IMR-90 (cell line): ENCODE data around the gene ZNF813. TPM values are rescaled to one million over a fixed set of nuclear protein-coding genes. Genes with fewer than 3 reads are reported as not detected.

Source experiments
- ATAC-seq: fragments of 200-7000 bp; cut with Tn5 transposase; 2 replicates; pipeline ENCODE4 v1.9.1; 2020; ENCODE audit warnings: low read depth, mild to moderate bottlenecking, moderate library complexity
- BruUV-seq: library from RNA; stranded (reverse); fragments of 400-500 nt; replicated peaks from 2 replicates; lab custom pipeline; 2021; lab: Mats Ljungman, UMichigan
- CTCF ChIA-PET: fragments of 300-600 bp; formaldehyde crosslinking; extraction: SDS; loops from one replicate; lab custom pipeline; 2021; ENCODE audit warnings: antibody characterized with exemption; lab: Yijun Ruan, JAX
- POLR2A ChIA-PET: fragments of 300-600 bp; sonication (Branson Sonifier 250); formaldehyde crosslinking; loops from one replicate; lab custom pipeline; 2022; ENCODE audit warnings: antibody characterized with exemption; ENCODE audit not compliant: unreplicated experiment; lab: Charles Lee
- DNase-seq: peaks from one replicate; pipeline ENCODE4 v3.0.0; 2013
- H2AFZ ChIP-seq: replicated peaks from 2 replicates; pipeline ENCODE3; 2013; ENCODE audit warnings: low read length, mild to moderate bottlenecking; ENCODE audit not compliant: poor library complexity
- H2AK5ac ChIP-seq: 2 replicates; pipeline ENCODE4 v1.6.1; 2013; ENCODE audit warnings: low read depth, low read length, inconsistent platforms
- H2AK9ac ChIP-seq: replicated peaks from 2 replicates; pipeline ENCODE3; 2013; ENCODE audit warnings: mild to moderate bottlenecking, low read depth, low read length, moderate library complexity; ENCODE audit not compliant: poor library complexity
- H2BK120ac ChIP-seq: 2 replicates; pipeline ENCODE4 v1.6.1; 2013; ENCODE audit warnings: low read depth, low read length, inconsistent platforms
- H2BK15ac ChIP-seq: 3 replicates; pipeline ENCODE4 v1.6.1; 2013; ENCODE audit warnings: low read depth, low read length, inconsistent platforms
- H2BK20ac ChIP-seq: 2 replicates; pipeline ENCODE4 v1.6.1; 2013; ENCODE audit warnings: low read depth, mild to moderate bottlenecking, inconsistent platforms, low read length, moderate library complexity
- H2BK5ac ChIP-seq: 2 replicates; pipeline ENCODE4 v1.6.1; 2013; ENCODE audit warnings: mild to moderate bottlenecking, low read depth, low read length, inconsistent platforms; ENCODE audit not compliant: poor library complexity, severe bottlenecking
- H3K14ac ChIP-seq: replicated peaks from 2 replicates; pipeline ENCODE4 v1.6.1; 2013; ENCODE audit warnings: low read depth, low read length, inconsistent platforms
- H3K18ac ChIP-seq: 2 replicates; pipeline ENCODE4 v1.6.1; 2013; ENCODE audit warnings: low read depth, low read length, control low read depth
- H3K23ac ChIP-seq: 2 replicates; pipeline ENCODE4 v1.6.1; 2013; ENCODE audit warnings: low read depth, low read length, inconsistent platforms
- H3K27ac ChIP-seq: 2 replicates; pipeline ENCODE4 v1.5.1; 2013; ENCODE audit warnings: mild to moderate bottlenecking, control low read depth, low read length; ENCODE audit not compliant: insufficient read depth
- H3K27me3 ChIP-seq: 2 replicates; pipeline ENCODE4 v1.6.1; 2013; ENCODE audit warnings: low read length; ENCODE audit not compliant: control insufficient read depth, insufficient read depth
- H3K36me3 ChIP-seq: 2 replicates; pipeline ENCODE4 v1.6.1; 2013; ENCODE audit warnings: low read length, mixed read lengths; ENCODE audit not compliant: control insufficient read depth, insufficient read depth
- H3K4ac ChIP-seq: 2 replicates; pipeline ENCODE4 v1.6.1; 2013; ENCODE audit warnings: low read depth, low read length, inconsistent platforms
- H3K4me1 ChIP-seq: 2 replicates; pipeline ENCODE4 v1.6.1; 2013; ENCODE audit warnings: low read length, mixed read lengths; ENCODE audit not compliant: control insufficient read depth, insufficient read depth
- H3K4me2 ChIP-seq: 2 replicates; pipeline ENCODE4 v1.6.1; 2013; ENCODE audit warnings: low read depth, mild to moderate bottlenecking, control low read depth, low read length, moderate library complexity
- H3K4me3 ChIP-seq: 2 replicates; pipeline ENCODE4 v1.5.1; 2013; ENCODE audit warnings: low read depth, mild to moderate bottlenecking, control low read depth, low read length, moderate library complexity; ENCODE audit not compliant: insufficient read depth
- H3K56ac ChIP-seq: 2 replicates; pipeline ENCODE4 v1.6.1; 2013; ENCODE audit warnings: low read length, inconsistent platforms; ENCODE audit not compliant: insufficient read depth; ENCODE audit errors: extremely low read depth
- H3K79me1 ChIP-seq, 2 experiments: 2 replicates each; pipeline ENCODE4 v1.6.1; 2013; ENCODE audit warnings: low read length in 2 of 2, inconsistent platforms in 1 of 2, low read depth in 1 of 2
- H3K9ac ChIP-seq: 2 replicates; pipeline ENCODE4 v1.6.1; 2013; ENCODE audit warnings: low read depth, low read length, control low read depth
- H3K9me1 ChIP-seq: 2 replicates; pipeline ENCODE4 v1.6.1; 2013; ENCODE audit warnings: low read length, inconsistent platforms; ENCODE audit not compliant: insufficient read depth
- H3K9me3 ChIP-seq: 2 replicates; pipeline ENCODE4 v1.6.1; 2013; ENCODE audit warnings: low read length; ENCODE audit not compliant: control insufficient read depth, insufficient read depth
- H4K20me1 ChIP-seq: 2 replicates; pipeline ENCODE4 v1.6.1; 2013; ENCODE audit warnings: low read length, inconsistent platforms; ENCODE audit not compliant: insufficient read depth
- H4K5ac ChIP-seq: 2 replicates; pipeline ENCODE4 v1.6.1; 2013; ENCODE audit warnings: mild to moderate bottlenecking, low read depth, low read length, control low read depth
- H4K8ac ChIP-seq, 2 experiments: 2 replicates each; pipeline ENCODE4 v1.6.1; 2013; ENCODE audit warnings: low read depth in 2 of 2, low read length in 2 of 2, control low read depth in 1 of 2, inconsistent platforms in 1 of 2
- H4K91ac ChIP-seq: 2 replicates; pipeline ENCODE4 v1.6.1; 2013; ENCODE audit warnings: low read depth, low read length, inconsistent platforms; ENCODE audit not compliant: insufficient read depth
- CEBPB ChIP-seq: IDR thresholded peaks from 2 replicates; pipeline ENCODE4 v1.6.1; 2012; ENCODE audit warnings: low read depth, low read length, improper control_type of control experiment
- MAFK ChIP-seq: IDR thresholded peaks from 2 replicates; pipeline ENCODE4 v1.6.1; 2012; ENCODE audit warnings: low read depth, low read length, improper control_type of control experiment
- MAZ ChIP-seq: IDR thresholded peaks from 2 replicates; pipeline ENCODE4 v1.6.1; 2012; ENCODE audit warnings: low read depth, mild to moderate bottlenecking, low read length, improper control_type of control experiment, moderate library complexity, borderline replicate concordance
- MXI1 ChIP-seq: IDR thresholded peaks from 2 replicates; pipeline ENCODE4 v1.6.1; 2012; ENCODE audit warnings: low read depth, mild to moderate bottlenecking, low read length, moderate library complexity, borderline replicate concordance
- NFE2L2 ChIP-seq: fragments of 150-350 bp; IDR thresholded peaks from 2 replicates; pipeline ENCODE4 v1.6.1; 2016; ENCODE audit warnings: low read depth, mild to moderate bottlenecking, low read length
- POLR2A ChIP-seq: IDR thresholded peaks from 2 replicates; pipeline ENCODE4 v1.6.1; 2012; ENCODE audit warnings: mild to moderate bottlenecking, low read depth, low read length
- RCOR1 ChIP-seq: IDR thresholded peaks from 2 replicates; pipeline ENCODE4 v1.6.1; 2012; ENCODE audit warnings: mild to moderate bottlenecking, low read length, improper control_type of control experiment; ENCODE audit not compliant: insufficient replicate concordance
- RFX5 ChIP-seq: IDR thresholded peaks from 2 replicates; pipeline ENCODE4 v1.8.0; 2012; ENCODE audit warnings: low read depth, mild to moderate bottlenecking, low read length, moderate library complexity
- SMC3 ChIP-seq: fragments of 150-350 bp; IDR thresholded peaks from 2 replicates; pipeline ENCODE4 v1.6.1; 2016; ENCODE audit warnings: low read depth, mild to moderate bottlenecking, antibody characterized with exemption, low read length, moderate library complexity
- WGBS, 2 experiments: methylation state at CpG; one replicate each; pipeline versions ENCODE4 v1.1.5 to v1.1.7; 2013; ENCODE audit warnings: missing lambda C conversion rate in 2 of 2; ENCODE audit not compliant: insufficient read length in 1 of 2; ENCODE audit errors: extremely low coverage in 2 of 2; 5-methylcytosine and 5-hydroxymethylcytosine counted together
- dilution Hi-C: fragments of 300-500 bp; cut with HindIII; formaldehyde crosslinking; loops from one replicate; pipeline ENCODE4 v1.14.3; 2018; ENCODE audit warnings: low sequenced_read_pairs; ENCODE audit not compliant: unreplicated experiment
- in situ Hi-C: fragments of 300-500 bp; cut with MboI; formaldehyde crosslinking; loops from 3 replicates; pipeline ENCODE4 v1.14.3; 2019; ENCODE audit warnings: low sequenced_read_pairs, inconsistent platforms, mixed read lengths
- intact Hi-C: fragments of 100-400 bp; cut with micrococcal nuclease; formaldehyde crosslinking; loops from 2 replicates; pipeline ENCODE4 v1.10.0; 2022
- polyA plus RNA-seq, 3 experiments: library from polyadenylated mRNA; depleted of rRNA; stranded (reverse); fragments of >200 nt; gene quantifications; 2 replicates each; pipeline ENCODE4 v1.2.3, GENCODE V29; 2012; ENCODE audit warnings: low replicate concordance in 1 of 3
- total RNA-seq: library from RNA; depleted of rRNA; stranded (reverse); fragments of >200 nt; gene quantifications from 2 replicates; pipeline ENCODE4 v1.2.3, GENCODE V29; 2012
- TF ChIP-seq, protein P1 (sequence below): fragments of 150-350 bp; IDR thresholded peaks from 2 replicates; pipeline ENCODE4 v1.6.1; 2016; ENCODE audit warnings: low read depth, mild to moderate bottlenecking, low read length, moderate library complexity, borderline replicate concordance
- TF ChIP-seq, protein P2 (sequence below): conservative IDR thresholded peaks from 2 replicates; pipeline ENCODE4 v1.5.1; 2012; ENCODE audit warnings: mild to moderate bottlenecking, low read depth, low read length, improper control_type of control experiment

ZNF813 gene
- total and polyA plus RNA-seq, 2 of the 4 experiments (the other 2 are of a cell fraction) = 0.82 to 3.4 TPM

DNA sequence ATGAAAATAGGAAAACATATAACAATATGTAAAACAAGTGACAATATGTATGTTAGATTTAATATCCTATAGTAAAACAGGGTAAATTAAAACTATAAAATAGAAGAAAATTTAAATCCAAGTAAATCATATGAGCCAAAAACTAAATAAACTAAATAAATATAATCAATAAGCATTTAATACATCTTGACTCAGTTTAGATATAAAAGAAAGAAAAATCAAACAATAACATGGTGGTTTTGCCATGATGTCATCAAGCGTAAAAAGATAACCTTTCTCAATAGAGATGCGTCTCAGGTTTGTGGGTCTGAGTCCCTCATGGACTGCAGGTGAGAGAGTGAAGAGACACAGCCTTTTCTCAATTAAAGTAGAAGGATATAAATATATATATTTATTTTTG, 43.8 kb downstream of the ZNF813 start:
- ATAC-seq = no peak
- H2BK5ac ChIP-seq = no peak overlapping the region
- CTCF ChIA-PET = no interaction called here
- 0 out of 2 replicates have a peak, but pooled peaks cover 3% of the 10 kb centered on the region for H3K27me3 ChIP-seq
- H3K9me3 ChIP-seq = no peaks in the 10 kb centered on the region
- no peak for DNase-seq
- H4K5ac ChIP-seq = no peak overlapping the region
- TF ChIP-seq SMC3 = no peak
- TF ChIP-seq, protein P1, sequence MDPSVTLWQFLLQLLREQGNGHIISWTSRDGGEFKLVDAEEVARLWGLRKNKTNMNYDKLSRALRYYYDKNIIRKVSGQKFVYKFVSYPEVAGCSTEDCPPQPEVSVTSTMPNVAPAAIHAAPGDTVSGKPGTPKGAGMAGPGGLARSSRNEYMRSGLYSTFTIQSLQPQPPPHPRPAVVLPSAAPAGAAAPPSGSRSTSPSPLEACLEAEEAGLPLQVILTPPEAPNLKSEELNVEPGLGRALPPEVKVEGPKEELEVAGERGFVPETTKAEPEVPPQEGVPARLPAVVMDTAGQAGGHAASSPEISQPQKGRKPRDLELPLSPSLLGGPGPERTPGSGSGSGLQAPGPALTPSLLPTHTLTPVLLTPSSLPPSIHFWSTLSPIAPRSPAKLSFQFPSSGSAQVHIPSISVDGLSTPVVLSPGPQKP = no peak
- TF ChIP-seq POLR2A = no peak
- TF ChIP-seq, protein P2, sequence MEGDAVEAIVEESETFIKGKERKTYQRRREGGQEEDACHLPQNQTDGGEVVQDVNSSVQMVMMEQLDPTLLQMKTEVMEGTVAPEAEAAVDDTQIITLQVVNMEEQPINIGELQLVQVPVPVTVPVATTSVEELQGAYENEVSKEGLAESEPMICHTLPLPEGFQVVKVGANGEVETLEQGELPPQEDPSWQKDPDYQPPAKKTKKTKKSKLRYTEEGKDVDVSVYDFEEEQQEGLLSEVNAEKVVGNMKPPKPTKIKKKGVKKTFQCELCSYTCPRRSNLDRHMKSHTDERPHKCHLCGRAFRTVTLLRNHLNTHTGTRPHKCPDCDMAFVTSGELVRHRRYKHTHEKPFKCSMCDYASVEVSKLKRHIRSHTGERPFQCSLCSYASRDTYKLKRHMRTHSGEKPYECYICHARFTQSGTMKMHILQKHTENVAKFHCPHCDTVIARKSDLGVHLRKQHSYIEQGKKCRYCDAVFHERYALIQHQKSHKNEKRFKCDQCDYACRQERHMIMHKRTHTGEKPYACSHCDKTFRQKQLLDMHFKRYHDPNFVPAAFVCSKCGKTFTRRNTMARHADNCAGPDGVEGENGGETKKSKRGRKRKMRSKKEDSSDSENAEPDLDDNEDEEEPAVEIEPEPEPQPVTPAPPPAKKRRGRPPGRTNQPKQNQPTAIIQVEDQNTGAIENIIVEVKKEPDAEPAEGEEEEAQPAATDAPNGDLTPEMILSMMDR = no peak
- no peak for TF ChIP-seq NFE2L2
- TF ChIP-seq MAFK = no peak
- no peak for TF ChIP-seq MXI1
- TF ChIP-seq RCOR1 = no peak
- no peak for TF ChIP-seq RFX5
- TF ChIP-seq CEBPB = no peak
- TF ChIP-seq MAZ = no peak
- H2AK5ac ChIP-seq = no peak overlapping the region
- H4K91ac ChIP-seq = no peak overlapping the region
- in situ Hi-C loops (no loop called here), dilution Hi-C loops (no loop called here), intact Hi-C loops (no loop called here)
- H2AK9ac ChIP-seq = no peak overlapping the region
- POLR2A ChIA-PET = no interaction called here
- H4K8ac ChIP-seq = no peak overlapping the region
- H3K27ac ChIP-seq = no peak overlapping the region
- no peak overlapping the region for H2BK20ac ChIP-seq
- no peaks in the 10 kb centered on the region for H3K36me3 ChIP-seq
- H3K9ac ChIP-seq = no peak overlapping the region
- no CpG with 5 or more reads among the region's 2 CpGs for WGBS, 2 experiments
- H3K23ac ChIP-seq = no peak overlapping the region
- no peak overlapping the region for H2AFZ ChIP-seq
- H3K56ac ChIP-seq = no peak overlapping the region
- no peaks in the 10 kb centered on the region for H3K9me1 ChIP-seq
- peaks cover 5% of the 10 kb centered on the region for H3K4me1 ChIP-seq
- no TSS peak for BruUV-seq
- no peak overlapping the region for H3K18ac ChIP-seq
- H3K4me2 ChIP-seq = no peak overlapping the region
- H4K20me1 ChIP-seq = no peaks in the 10 kb centered on the region
- H2BK120ac ChIP-seq = no peak overlapping the region
- H2BK15ac ChIP-seq = no peak overlapping the region
- no peak overlapping the region for H3K14ac ChIP-seq
- no peak overlapping the region for H3K4ac ChIP-seq
- H3K4me3 ChIP-seq = no peak overlapping the region
- H3K79me1 ChIP-seq = no peaks in the 10 kb centered on the region
